ENCODE data around the gene ALB.
"Not testable (repeated sequence)": the region's sequence is repeated elsewhere in the genome, so short reads cannot be mapped to it uniquely, and the experiment has no call there.

Gene ALB

DNA sequence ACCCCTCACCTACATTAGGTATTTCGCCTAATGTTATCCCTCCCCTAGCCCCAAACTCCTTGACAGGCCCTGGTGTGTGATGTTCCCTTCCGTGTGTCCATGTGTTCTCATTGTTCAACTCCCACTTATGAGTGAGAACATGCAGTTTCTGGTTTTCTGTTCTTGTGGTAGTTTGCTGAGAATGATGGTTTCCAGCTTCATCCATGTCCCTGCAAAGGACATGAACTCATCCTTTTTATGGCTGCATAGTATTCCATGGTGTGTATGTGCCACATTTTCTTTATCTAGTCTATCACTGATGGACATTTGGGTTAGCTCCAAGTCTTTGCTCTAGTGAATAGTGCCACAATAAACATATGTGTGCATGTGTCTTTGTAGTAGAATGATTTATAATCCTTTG lies 14.4 kb upstream of the ALB start:
- not testable (repeated sequence) for H3K4me1 ChIP-seq (ENCODE audit: control insufficient read depth in 1 of 2, insufficient read depth in 2 of 2, low read length in 2 of 2); H3K9me3 ChIP-seq (ENCODE audit: control insufficient read depth in 1 of 2, low read length in 2 of 2); H3K36me3 ChIP-seq (ENCODE audit: control insufficient read depth in 1 of 2, insufficient read depth in 2 of 2, low read length in 2 of 2)

DNA sequence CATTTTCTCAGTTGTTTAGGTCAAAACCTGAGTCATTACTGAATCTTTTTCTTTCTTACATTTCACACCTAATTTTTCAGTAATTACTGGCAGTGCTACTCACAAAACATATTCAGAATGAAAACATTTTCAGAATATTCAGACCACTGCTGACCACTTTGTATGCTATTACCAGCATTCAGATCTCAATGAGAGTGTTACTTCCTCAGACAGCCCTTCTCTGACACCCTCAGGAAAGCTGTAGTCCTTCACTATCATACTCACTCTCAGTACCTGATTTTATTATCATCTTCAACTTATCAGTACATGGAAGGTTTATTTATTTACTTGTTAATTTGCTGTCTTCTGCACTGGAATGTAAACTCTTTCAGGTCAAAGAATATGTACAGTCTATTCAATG lies 12.3 kb upstream of the ALB start:
- Histone ChIP-seq H3K36me3 (ENCODE audit: control insufficient read depth in 1 of 2, insufficient read depth in 2 of 2, low read length in 2 of 2) (no peaks in the 10 kb centered on the region), H3K4me1 (ENCODE audit: control insufficient read depth in 1 of 2, insufficient read depth in 2 of 2, low read length in 2 of 2) (no peaks in the 10 kb centered on the region), H3K27ac (ENCODE audit: low read length) (no peak overlapping the region)

More for the DNA sequence above, 14.4 kb upstream of the ALB start:
- not testable (repeated sequence) for H3K27me3 ChIP-seq (ENCODE audit: low read depth, low read length); H3K4me3 ChIP-seq (ENCODE audit: low read depth in 1 of 2, low read length in 2 of 2); H3K27ac ChIP-seq (ENCODE audit: low read length)

DNA sequence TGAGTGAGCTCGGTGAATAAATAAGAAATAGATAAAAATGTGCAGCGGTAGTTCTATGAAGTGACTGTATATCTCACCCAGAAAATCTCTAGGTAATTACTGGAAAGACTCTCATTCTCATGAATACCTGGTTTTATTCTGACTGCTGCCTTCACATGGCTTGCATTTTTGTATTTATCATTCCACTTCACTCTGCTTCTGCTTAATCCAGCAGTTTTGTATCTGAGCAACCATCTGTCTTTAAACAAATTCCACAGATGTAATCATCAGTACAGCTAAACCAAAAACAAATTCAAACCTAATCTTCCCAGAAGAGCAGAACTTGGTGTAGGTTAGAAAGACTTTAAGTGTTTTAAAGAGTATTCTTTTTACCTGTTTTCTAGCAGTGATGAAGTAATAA lies 11.2 kb upstream of the ALB start:
- Histone ChIP-seq H3K36me3 (ENCODE audit: control insufficient read depth in 1 of 2, insufficient read depth in 2 of 2, low read length in 2 of 2) (no peaks in the 10 kb centered on the region), H3K27ac (ENCODE audit: low read length) (no peak overlapping the region), H3K27me3 (ENCODE audit: low read depth, low read length) (no peaks in the 10 kb centered on the region), H3K4me1 (ENCODE audit: control insufficient read depth in 1 of 2, insufficient read depth in 2 of 2, low read length in 2 of 2) (no peaks in the 10 kb centered on the region), H3K9me3 (ENCODE audit: control insufficient read depth in 1 of 2, low read length in 2 of 2) (no peaks in the 10 kb centered on the region), H3K4me3 (ENCODE audit: low read depth in 1 of 2, low read length in 2 of 2) (no peak overlapping the region)

More for the DNA sequence above, 12.3 kb upstream of the ALB start:
- no peaks in the 10 kb centered on the region for H3K9me3 ChIP-seq (ENCODE audit: control insufficient read depth in 1 of 2, low read length in 2 of 2)
- H3K4me3 ChIP-seq (ENCODE audit: low read depth in 1 of 2, low read length in 2 of 2): no peak overlapping the region
- no peaks in the 10 kb centered on the region for H3K27me3 ChIP-seq (ENCODE audit: low read depth, low read length)

DNA sequence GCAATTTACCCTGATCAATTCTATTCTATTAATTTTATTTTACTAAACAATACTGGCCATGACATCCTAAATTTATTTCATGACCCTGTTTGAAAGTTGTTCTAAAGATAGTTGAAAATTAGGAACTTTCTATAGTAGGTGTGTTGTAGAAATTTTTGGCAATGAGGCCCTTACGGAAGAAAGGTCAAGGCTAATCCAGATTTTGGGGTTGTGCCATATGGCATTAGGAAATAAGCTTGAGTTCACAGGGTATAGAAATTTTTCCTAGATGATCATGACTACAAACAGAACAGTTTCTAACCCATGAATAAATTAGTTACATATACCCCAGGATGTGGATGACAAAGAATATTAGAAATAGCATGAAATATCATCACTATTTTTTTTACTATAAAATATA lies 7.8 kb upstream of the ALB start:
- Histone ChIP-seq H3K4me3 (ENCODE audit: low read depth in 1 of 2, low read length in 2 of 2) (no peak overlapping the region), H3K27me3 (ENCODE audit: low read depth, low read length) (no peaks in the 10 kb centered on the region), H3K36me3 (ENCODE audit: control insufficient read depth in 1 of 2, insufficient read depth in 2 of 2, low read length in 2 of 2) (no peaks in the 10 kb centered on the region), H3K4me1 (ENCODE audit: control insufficient read depth in 1 of 2, insufficient read depth in 2 of 2, low read length in 2 of 2) (no peaks in the 10 kb centered on the region), H3K9me3 (ENCODE audit: control insufficient read depth in 1 of 2, low read length in 2 of 2) (no peaks in the 10 kb centered on the region), H3K27ac (ENCODE audit: low read length) (no peak overlapping the region)

DNA sequence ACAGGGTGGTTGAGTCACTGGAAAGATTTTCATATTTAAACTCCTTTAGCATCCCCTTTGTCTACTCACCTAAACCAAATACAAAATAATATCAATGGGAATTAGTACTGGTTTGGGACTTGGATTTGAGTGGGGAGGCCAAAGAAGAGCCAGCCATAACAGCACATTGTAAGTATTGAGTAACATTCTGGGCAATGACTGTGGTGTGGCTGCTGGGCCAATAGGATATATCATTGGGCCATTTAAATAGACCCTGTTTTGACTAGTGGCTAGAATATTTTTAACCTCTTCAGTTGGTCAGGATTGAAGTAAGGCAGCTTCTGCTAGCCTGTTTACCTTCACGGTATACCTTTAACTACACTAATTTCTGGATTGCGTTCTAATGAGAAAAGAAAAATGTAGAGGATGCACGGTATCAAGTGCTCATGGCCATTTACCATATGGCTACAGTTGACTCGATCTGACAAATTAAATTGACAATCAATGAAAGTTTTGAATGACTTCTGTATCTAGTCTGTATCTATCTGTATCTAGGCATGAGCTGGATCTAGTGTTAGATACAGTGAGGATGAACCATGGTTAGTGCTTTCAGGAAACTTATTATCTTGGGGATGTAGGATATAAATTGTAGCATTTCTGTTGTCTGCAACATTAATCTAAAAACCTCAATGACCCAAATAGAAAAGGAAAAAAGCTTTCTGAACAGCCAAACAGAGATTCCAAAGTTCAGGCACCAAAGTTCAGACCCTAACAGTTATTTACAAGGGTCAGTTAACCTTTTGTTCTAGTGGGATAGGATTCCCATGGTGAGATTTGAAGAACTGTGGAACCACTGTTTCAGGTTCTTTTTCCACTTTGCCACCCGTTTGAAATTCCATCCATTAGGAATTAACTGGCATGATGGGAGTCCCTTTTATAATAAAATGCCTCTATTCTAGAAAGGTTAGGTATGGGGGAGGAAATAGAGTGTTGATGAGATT lies 6.8 kb upstream of the ALB start:
- no peaks in the 10 kb centered on the region for H3K9me3 ChIP-seq (ENCODE audit: control insufficient read depth in 1 of 2, low read length in 2 of 2)
- H3K4me1 ChIP-seq (ENCODE audit: control insufficient read depth in 1 of 2, insufficient read depth in 2 of 2, low read length in 2 of 2): no peaks in the 10 kb centered on the region
- H3K36me3 ChIP-seq (ENCODE audit: control insufficient read depth in 1 of 2, insufficient read depth in 2 of 2, low read length in 2 of 2): no peaks in the 10 kb centered on the region
- no peak overlapping the region for H3K27ac ChIP-seq (ENCODE audit: low read length)
- H3K4me3 ChIP-seq (ENCODE audit: low read depth in 1 of 2, low read length in 2 of 2): no peak overlapping the region
- no peaks in the 10 kb centered on the region for H3K27me3 ChIP-seq (ENCODE audit: low read depth, low read length)

DNA sequence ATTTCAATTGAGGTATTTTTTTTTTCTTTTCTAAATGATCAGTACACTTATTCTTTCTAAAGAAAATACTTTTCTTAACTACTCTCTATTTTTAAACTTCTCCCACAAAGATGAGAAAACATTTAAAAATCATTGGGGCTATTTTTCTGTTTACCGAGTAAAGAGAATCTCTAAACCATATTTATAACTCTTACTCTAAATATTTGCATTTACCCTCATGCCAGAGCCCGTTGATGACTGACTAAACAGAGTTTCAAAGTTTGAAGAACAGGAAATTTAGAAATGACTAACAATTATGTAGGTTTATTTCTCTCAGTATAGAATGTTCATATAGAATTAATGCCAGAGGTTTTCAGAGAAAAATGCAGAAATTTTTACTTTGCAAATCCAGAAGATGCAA lies 2.7 kb upstream of the ALB start:
- H3K27ac ChIP-seq (ENCODE audit: low read length): no peak overlapping the region
- no peaks in the 10 kb centered on the region for H3K27me3 ChIP-seq (ENCODE audit: low read depth, low read length)
- H3K4me1 ChIP-seq (ENCODE audit: control insufficient read depth in 1 of 2, insufficient read depth in 2 of 2, low read length in 2 of 2): no peaks in the 10 kb centered on the region
- H3K9me3 ChIP-seq (ENCODE audit: control insufficient read depth in 1 of 2, low read length in 2 of 2): no peaks in the 10 kb centered on the region
- no peak overlapping the region for H3K4me3 ChIP-seq (ENCODE audit: low read depth in 1 of 2, low read length in 2 of 2)
- H3K36me3 ChIP-seq (ENCODE audit: control insufficient read depth in 1 of 2, insufficient read depth in 2 of 2, low read length in 2 of 2): no peaks in the 10 kb centered on the region

DNA sequence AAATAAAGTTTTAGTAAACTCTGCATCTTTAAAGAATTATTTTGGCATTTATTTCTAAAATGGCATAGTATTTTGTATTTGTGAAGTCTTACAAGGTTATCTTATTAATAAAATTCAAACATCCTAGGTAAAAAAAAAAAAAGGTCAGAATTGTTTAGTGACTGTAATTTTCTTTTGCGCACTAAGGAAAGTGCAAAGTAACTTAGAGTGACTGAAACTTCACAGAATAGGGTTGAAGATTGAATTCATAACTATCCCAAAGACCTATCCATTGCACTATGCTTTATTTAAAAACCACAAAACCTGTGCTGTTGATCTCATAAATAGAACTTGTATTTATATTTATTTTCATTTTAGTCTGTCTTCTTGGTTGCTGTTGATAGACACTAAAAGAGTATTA lies 370 bp downstream of the ALB start:
- Histone ChIP-seq H3K4me3 (ENCODE audit: low read depth in 1 of 2, low read length in 2 of 2) (no peak overlapping the region), H3K27me3 (ENCODE audit: low read depth, low read length) (no peaks in the 10 kb centered on the region), H3K36me3 (ENCODE audit: control insufficient read depth in 1 of 2, insufficient read depth in 2 of 2, low read length in 2 of 2) (no peaks in the 10 kb centered on the region), H3K27ac (ENCODE audit: low read length) (no peak overlapping the region), H3K9me3 (ENCODE audit: control insufficient read depth in 1 of 2, low read length in 2 of 2) (no peaks in the 10 kb centered on the region), H3K4me1 (ENCODE audit: control insufficient read depth in 1 of 2, insufficient read depth in 2 of 2, low read length in 2 of 2) (no peaks in the 10 kb centered on the region)

DNA sequence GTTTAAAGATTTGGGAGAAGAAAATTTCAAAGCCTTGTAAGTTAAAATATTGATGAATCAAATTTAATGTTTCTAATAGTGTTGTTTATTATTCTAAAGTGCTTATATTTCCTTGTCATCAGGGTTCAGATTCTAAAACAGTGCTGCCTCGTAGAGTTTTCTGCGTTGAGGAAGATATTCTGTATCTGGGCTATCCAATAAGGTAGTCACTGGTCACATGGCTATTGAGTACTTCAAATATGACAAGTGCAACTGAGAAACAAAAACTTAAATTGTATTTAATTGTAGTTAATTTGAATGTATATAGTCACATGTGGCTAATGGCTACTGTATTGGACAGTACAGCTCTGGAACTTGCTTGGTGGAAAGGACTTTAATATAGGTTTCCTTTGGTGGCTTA lies 1.1 kb downstream of the ALB start:
- Histone ChIP-seq H3K27ac (ENCODE audit: low read length) (no peak overlapping the region), H3K27me3 (ENCODE audit: low read depth, low read length) (no peaks in the 10 kb centered on the region), H3K36me3 (ENCODE audit: control insufficient read depth in 1 of 2, insufficient read depth in 2 of 2, low read length in 2 of 2) (no peaks in the 10 kb centered on the region), H3K4me1 (ENCODE audit: control insufficient read depth in 1 of 2, insufficient read depth in 2 of 2, low read length in 2 of 2) (no peaks in the 10 kb centered on the region), H3K9me3 (ENCODE audit: control insufficient read depth in 1 of 2, low read length in 2 of 2) (no peaks in the 10 kb centered on the region), H3K4me3 (ENCODE audit: low read depth in 1 of 2, low read length in 2 of 2) (no peak overlapping the region)

DNA sequence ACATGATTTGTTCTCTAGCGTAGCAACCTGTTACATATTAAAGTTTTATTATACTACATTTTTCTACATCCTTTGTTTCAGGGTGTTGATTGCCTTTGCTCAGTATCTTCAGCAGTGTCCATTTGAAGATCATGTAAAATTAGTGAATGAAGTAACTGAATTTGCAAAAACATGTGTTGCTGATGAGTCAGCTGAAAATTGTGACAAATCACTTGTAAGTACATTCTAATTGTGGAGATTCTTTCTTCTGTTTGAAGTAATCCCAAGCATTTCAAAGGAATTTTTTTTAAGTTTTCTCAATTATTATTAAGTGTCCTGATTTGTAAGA lies 2.4 kb downstream of the ALB start:
- H3K36me3 ChIP-seq (ENCODE audit: control insufficient read depth in 1 of 2, insufficient read depth in 2 of 2, low read length in 2 of 2): no peaks in the 10 kb centered on the region
- H3K4me1 ChIP-seq (ENCODE audit: control insufficient read depth in 1 of 2, insufficient read depth in 2 of 2, low read length in 2 of 2): no peaks in the 10 kb centered on the region
- H3K9me3 ChIP-seq (ENCODE audit: control insufficient read depth in 1 of 2, low read length in 2 of 2): no peaks in the 10 kb centered on the region
- no peaks in the 10 kb centered on the region for H3K27me3 ChIP-seq (ENCODE audit: low read depth, low read length)
- H3K27ac ChIP-seq (ENCODE audit: low read length): no peak overlapping the region
- H3K4me3 ChIP-seq (ENCODE audit: low read depth in 1 of 2, low read length in 2 of 2): no peak overlapping the region

DNA sequence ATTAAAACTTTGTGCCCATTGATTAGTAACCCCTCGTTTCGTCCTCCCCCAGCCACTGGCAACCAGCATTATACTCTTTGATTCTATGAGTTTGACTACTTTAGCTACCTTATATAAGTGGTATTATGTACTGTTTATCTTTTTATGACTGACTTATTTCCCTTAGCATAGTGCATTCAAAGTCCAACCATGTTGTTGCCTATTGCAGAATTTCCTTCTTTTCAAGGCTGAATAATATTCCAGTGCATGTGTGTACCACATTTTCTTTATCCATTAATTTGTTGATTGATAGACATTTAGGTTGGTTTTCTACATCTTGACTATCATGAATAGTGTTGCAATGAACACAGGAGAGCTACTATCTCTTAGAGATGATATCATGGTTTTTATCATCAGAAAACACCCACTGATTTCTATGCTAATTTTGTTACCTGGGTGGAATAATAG lies 3.2 kb downstream of the ALB start:
- H3K4me3 ChIP-seq (ENCODE audit: low read depth in 1 of 2, low read length in 2 of 2): no peak overlapping the region
- no peak overlapping the region for H3K27ac ChIP-seq (ENCODE audit: low read length)
- H3K36me3 ChIP-seq (ENCODE audit: control insufficient read depth in 1 of 2, insufficient read depth in 2 of 2, low read length in 2 of 2): no peaks in the 10 kb centered on the region

DNA sequence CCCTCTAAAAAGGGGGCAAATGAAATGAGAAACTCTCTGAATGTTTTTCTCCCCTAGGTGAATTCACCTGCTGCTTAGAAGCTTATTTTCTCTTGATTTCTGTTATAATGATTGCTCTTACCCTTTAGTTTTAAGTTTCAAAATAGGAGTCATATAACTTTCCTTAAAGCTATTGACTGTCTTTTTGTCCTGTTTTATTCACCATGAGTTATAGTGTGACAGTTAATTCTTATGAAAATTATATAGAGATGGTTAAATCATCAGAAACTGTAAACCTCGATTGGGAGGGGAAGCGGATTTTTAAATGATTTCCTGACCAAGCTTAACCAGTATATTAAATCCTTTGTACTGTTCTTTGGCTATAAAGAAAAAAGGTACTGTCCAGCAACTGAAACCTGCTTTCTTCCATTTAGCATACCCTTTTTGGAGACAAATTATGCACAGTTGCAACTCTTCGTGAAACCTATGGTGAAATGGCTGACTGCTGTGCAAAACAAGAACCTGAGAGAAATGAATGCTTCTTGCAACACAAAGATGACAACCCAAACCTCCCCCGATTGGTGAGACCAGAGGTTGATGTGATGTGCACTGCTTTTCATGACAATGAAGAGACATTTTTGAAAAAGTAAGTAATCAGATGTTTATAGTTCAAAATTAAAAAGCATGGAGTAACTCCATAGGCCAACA lies 4.2 kb downstream of the ALB start:
- H3K27me3 ChIP-seq (ENCODE audit: low read depth, low read length): no peaks in the 10 kb centered on the region
- no peak overlapping the region for H3K27ac ChIP-seq (ENCODE audit: low read length)
- no peaks in the 10 kb centered on the region for H3K36me3 ChIP-seq (ENCODE audit: control insufficient read depth in 1 of 2, insufficient read depth in 2 of 2, low read length in 2 of 2)
- H3K9me3 ChIP-seq (ENCODE audit: control insufficient read depth in 1 of 2, low read length in 2 of 2): no peaks in the 10 kb centered on the region
- H3K4me3 ChIP-seq (ENCODE audit: low read depth in 1 of 2, low read length in 2 of 2): no peak overlapping the region
- no peaks in the 10 kb centered on the region for H3K4me1 ChIP-seq (ENCODE audit: control insufficient read depth in 1 of 2, insufficient read depth in 2 of 2, low read length in 2 of 2)

More for the DNA sequence above, 3.2 kb downstream of the ALB start:
- H3K4me1 ChIP-seq (ENCODE audit: control insufficient read depth in 1 of 2, insufficient read depth in 2 of 2, low read length in 2 of 2): no peaks in the 10 kb centered on the region
- no peaks in the 10 kb centered on the region for H3K27me3 ChIP-seq (ENCODE audit: low read depth, low read length)
- no peaks in the 10 kb centered on the region for H3K9me3 ChIP-seq (ENCODE audit: control insufficient read depth in 1 of 2, low read length in 2 of 2)
